HG03064 (cell line): ENCODE data around the gene KCP.

ENCODE experiments used
- ATAC-seq: cut with Tn5 transposase; IDR thresholded peaks from one replicate; pipeline ENCODE4 v1.9.1; 2021; ENCODE audit warnings: low read depth; ENCODE audit not compliant: unreplicated experiment

The KCP gene

DNA sequence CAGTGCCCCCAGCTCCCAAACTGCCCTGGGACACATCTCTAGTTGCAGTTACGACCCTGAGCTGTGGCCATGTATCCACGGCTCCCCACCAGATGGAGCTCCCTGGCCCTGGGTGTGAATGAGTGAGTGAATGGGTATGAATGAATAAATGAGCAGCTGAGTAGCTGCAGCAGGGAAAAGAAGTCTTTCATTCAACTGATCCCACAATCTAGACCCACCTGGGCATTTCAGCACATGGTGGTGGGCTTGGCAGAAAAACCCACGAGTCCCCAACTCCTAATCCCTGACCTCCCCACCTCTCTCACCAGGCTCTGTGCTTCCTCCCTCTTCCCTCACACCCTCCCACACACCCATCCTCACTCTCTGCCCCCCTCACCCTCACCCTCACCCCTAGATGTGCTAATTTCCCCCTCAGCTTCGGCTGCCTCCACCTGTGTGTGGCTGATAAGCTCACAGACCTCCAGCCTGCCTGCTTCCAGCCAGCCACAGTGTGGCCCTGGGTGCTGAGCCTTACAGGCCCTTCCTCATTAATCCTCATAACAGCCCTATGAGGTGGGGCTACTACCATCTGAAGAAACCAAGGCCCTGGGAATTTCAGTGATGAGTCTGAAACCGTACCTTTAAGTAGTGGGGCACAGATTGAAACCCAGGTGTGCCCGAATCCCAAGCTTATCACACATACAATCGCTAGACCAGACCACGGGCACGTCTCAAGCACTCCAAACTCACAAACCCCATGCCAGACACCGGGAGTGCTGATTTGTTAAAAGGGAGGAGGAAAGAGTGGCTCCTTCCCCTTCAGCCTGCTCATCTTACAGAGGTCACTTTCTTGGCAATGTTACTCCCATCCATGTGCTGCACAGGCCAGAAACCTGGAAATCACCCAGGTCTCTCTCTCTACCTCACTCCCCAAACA, 50.1 kb downstream of the KCP start:
- ATAC-seq = no peak

DNA sequence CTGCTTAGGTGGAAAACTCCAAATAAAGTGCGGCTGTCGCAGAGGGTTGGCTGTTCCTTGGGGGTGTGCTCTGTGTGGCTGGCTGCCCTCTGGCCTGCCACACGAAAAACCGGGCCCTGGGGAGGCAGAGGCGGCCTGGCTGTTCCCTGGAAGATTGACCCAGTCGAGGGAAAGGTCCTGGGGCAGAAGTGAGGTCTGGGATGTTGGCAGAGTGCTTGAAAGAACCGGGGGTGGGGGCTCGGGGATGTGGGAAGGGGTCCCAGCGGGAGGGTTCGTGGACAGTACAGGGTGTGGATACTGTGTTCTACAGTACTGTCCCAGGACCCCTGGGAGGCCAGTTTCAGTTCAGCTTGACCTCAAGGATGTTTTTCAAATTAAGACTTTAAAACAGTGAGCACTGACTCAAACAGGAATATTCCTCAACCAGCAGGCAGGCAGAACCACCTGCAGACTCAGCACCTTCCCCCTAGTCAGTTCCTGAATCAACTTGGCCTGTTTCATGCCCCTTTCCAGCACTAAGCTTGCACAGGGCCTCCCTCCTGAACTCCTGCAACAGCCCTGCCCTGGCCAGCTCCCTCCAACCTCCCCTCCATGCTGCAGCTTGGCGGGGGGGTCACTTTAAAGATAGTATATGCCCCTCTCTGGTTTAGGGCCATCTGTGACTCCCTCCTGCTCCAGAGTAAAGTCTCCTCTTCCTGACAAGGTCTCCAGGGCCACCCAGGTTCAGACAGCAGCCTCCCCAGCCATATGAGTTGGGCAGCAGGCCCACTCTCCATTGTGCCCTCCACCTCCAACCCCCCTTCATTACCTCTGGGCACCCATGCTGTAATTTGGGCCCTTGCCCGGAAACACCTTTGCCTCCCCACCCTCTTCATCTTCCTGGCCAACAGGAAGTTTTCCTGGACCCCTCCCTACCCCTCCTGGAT, 51.0 kb downstream of the KCP start:
- no peak for ATAC-seq

DNA sequence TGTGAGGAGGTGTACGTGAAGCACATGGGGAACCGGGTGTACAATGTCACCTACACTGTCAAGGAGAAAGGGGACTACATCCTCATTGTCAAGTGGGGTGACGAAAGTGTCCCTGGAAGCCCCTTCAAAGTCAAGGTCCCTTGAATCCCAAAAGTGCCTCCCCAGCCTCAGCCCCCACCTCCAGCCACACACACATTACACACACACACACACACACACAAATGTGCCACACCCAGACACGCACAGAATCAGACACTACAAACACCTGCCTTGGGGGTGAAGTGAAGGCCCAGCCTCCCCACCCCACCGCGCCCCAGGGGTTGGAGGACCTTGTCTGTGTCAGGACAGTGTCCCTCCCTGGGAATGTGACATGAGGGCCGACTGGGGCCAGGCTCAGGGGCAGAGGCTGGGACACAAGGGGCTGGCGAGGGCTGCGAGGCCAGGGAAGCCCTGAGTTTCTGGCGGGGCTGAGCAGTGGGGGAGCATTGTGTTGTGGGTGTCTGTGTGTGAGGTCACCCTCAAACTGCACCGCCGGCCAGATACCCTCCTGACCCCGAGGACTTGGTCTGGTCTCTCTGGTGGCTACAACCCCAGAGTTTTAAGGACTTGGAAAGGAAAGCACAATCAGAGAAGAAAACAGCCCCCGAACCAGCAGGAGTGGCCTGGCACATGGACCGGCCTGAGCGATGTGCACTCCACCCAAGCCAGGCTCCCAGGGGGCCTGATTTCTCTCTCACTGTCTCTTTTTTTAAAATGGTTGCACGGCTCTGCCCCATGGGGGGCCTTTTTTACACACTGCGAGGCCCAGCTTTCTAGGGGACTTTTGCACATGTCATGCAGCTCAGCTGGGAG, 51.9 kb downstream of the KCP start:
- no peak for ATAC-seq

DNA sequence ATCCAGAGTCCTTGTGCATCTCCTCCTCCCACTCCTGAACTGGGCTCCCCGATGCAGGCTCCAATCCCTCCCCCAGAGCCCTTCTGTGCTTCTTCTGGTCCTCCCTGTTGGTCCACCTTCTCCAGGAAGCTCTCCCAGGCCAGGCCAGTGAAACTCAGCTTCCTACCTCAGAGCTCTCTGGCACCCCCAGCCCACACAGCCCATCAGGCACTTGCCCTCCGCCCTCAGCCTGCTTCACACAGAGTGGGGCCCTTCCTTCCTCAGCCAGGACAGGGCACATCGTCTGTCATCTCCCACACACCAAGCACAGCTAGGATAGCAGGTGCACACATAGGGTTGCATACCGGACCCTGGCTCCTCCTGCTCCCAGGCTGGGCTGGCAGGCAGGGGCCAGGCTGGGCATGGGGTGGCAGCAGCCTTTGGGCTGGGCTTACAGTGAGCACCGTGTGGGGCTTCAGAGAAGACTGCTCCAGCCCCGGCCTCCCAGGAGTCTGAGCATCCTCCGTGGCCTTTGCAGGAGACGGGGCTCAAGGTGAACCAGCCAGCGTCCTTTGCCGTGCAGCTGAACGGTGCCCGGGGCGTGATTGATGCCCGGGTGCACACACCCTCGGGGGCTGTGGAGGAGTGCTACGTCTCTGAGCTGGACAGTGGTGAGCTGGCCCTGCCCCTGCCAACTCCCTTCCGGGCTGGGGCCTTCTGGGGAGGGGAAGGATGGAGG, 54.3 kb downstream of the KCP start:
- ATAC-seq = no peak

DNA sequence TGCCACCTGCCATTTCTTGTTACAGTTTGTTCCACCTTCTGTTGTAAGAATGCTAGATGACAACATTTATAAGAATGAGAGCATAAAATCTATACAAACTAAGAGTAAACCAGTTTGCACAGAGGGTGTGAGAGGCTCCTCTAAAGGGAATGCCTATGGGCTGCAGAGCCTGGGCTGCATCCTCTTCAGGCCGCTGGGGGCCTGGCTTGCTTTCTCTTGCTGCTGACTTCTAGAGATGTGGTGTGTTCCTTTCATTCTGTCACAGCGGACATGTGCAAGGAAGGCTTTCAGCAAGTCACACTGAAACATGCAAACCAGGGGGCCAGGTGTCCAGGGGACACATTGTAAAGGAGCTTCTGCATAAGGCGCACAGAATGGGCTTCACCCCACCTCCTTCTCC, 55.0 kb downstream of the KCP start:
- no peak for ATAC-seq

DNA sequence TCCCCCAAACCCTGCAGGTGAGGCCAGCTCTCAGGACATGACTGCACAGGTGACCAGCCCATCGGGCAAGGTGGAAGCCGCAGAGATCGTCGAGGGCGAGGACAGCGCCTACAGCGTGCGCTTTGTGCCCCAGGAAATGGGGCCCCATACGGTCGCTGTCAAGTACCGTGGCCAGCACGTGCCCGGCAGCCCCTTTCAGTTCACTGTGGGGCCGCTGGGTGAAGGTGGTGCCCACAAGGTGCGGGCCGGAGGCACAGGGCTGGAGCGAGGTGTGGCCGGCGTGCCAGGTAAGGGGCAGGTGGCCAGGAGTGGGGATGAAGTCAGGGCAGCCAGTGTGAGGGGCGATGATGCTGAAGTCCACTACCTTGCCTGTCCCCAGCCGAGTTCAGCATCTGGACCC, 56.1 kb downstream of the KCP start:
- no peak for ATAC-seq

DNA sequence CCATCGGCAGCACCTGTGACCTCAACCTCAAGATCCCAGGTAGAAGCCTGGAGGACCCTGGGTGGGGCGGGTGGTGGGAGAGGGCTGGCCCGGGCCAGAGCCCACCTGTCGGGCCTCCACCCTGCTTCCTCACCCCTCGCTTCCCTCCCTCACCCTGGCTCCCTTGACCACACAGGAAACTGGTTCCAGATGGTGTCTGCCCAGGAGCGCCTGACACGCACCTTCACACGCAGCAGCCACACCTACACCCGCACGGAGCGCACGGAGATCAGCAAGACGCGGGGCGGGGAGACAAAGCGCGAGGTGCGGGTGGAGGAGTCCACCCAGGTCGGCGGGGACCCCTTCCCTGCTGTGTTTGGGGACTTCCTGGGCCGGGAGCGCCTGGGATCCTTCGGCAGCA, 56.7 kb downstream of the KCP start:
- no peak for ATAC-seq

DNA sequence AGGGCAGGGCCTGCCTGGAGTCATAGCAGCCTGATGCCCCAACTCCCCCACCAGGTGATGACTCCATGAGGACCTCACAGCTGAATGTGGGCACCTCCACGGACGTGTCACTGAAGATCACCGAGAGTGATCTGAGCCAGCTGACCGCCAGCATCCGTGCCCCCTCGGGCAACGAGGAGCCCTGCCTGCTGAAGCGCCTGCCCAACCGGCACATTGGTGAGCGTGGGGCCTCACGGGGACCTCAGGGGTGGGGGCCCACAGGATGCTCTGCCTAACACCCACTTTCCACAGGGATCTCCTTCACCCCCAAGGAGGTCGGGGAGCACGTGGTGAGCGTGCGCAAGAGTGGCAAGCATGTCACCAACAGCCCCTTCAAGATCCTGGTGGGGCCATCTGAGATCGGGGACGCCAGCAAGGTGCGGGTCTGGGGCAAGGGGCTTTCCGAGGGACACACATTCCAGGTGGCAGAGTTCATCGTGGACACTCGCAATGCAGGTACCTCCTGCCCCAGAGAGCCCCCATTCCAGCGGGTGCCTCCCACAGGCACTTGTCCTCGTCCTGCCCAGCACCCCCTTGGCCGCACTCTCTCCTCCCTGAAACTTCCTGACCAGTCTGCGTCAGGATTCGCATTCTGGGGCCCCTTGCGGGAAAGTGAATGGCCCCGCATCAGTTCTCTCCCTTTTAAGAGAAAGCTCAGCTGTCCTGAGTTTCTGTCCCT, 57.8 kb downstream of the KCP start:
- ATAC-seq = no peak

DNA sequence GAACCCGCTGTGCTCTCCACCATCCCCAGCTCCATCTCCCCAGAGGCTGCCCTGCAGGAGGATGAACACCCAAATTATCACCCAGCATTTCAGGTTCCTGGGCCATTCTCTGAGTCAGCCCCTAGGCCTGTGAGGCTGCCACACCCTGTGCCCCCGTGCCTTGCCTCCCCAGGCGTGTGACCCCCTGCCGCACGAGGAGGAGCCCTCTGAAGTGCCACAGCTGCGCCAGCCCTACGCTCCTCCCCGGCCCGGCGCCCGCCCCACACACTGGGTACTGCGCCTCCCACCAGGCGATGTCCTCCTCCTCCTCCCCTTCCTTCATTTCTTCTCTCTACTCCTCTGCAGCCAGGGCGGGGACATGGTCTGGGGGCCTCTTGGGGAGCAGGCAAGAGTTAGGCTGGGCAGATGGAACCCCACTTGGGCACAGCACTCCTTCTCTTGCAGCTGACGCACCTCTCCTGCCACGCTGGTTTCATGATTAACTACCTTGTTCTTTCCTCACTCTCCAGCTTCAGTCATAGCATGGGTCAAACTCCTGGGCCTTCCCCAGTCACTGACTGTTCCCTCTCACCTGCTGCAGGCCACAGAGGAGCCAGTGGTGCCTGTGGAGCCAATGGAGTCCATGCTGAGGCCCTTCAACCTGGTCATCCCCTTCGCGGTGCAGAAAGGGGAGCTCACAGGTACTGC, 60.6 kb downstream of the KCP start:
- ATAC-seq = no peak

DNA sequence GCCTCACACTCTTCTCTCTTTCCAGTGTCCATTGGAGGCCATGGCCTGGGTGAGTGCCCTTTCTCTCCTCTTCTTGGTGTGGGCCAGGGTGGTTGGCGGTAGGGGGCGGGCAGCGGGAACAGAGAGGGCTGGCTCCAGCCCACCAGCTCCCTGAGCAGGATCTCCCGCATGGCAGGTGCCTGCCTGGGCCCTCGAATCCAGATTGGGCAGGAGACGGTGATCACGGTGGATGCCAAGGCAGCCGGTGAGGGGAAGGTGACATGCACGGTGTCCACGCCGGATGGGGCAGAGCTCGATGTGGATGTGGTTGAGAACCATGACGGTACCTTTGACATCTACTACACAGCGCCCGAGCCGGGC, 61.4 kb downstream of the KCP start:
- ATAC-seq = no peak

DNA sequence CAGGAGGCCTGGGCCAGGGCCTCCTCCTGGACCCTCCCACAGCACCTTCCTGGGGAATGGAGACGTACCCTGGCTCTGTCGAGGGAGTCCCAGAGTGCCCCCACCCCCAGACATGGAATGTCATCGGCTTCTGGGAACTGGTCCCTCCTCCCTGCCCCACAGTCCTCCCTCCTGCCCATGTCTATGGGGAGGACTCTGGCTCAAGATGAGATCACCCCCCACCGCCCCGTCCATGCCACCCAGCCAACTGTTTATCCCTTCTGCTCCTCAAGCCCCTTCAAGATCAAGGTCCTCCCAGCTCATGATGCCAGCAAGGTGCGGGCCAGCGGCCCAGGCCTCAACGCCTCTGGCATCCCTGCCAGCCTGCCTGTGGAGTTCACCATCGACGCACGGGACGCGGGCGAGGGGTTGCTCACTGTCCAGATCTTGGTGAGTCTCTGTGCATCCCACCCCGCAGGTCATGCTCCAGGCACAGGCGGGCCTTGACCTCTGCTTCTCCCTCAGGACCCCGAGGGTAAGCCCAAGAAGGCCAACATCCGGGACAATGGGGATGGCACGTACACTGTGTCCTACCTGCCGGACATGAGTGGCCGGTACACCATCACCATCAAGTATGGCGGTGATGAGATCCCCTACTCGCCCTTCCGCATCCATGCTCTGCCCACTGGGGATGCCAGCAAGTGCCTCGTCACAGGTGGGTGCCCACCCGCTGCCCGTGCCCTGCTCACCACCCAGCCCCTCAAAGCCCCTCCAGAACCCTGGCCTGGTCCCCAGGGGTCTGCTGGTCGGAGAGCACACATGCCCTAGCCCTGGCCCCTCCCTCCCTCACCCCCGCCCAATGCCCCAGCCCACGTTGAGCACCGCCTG, 62.0 kb downstream of the KCP start:
- no peak for ATAC-seq

DNA sequence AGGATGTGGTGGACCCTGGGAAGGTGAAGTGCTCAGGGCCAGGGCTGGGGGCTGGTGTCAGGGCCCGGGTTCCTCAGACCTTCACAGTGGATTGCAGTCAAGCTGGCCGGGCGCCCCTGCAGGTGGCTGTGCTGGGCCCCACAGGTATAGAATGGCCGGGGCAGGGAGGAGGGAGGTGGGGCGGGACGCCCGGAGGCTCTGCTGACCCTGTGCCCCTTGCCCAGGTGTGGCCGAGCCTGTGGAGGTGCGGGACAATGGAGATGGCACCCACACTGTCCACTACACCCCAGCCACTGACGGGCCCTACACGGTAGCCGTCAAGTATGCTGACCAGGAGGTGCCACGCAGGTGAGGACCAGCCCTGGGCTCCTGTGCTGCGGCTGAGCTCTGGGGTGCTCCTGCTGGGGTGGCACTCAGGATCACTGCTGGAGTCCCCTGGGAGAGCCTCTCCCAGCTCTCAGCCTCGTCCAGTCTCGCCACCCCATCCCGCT, 62.7 kb downstream of the KCP start:
- no peak for ATAC-seq

DNA sequence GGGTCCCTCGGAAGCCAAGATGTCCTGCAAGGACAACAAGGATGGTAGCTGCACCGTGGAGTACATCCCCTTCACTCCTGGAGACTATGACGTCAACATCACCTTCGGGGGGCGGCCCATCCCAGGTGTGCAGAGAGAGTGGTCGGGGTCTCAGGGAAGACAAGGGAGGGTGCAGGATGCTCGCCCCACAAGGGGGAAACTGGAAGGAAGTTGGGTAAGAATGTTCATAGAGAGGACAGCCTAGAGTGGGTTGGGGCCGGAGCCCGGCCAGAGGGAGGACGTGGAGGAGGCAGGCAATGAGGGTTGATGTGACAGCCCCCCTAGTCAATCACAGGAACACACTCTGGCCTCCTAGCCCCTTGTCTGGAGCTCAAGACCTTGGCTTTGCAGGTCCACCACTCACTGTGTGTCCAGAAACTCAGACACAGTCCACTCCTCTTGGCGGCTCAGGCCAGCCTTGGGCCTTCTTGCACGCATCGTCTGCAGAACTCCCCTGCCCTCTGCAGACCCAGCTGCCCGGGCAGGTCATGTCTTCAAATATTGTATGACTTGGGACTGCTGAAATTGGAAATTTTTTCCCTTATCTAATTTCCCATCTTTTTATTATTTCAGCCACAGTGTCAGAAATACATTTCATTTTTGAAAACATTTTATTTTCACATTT, 63.6 kb downstream of the KCP start:
- no peak for ATAC-seq

DNA sequence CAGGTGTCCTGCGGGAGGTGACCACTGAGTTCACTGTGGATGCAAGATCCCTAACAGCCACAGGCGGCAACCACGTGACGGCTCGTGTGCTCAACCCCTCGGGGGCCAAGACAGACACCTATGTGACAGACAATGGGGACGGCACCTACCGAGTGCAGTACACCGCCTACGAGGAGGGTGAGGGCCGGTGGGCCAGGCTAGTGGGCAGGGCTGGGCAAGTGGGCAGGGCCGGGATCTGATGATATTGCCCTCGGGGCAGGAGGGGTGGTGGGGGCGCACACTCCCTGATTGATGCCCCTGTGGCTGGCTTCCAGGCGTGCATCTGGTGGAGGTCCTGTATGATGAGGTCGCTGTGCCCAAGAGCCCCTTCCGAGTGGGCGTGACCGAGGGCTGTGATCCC, 64.5 kb downstream of the KCP start:
- ATAC-seq = no peak

DNA sequence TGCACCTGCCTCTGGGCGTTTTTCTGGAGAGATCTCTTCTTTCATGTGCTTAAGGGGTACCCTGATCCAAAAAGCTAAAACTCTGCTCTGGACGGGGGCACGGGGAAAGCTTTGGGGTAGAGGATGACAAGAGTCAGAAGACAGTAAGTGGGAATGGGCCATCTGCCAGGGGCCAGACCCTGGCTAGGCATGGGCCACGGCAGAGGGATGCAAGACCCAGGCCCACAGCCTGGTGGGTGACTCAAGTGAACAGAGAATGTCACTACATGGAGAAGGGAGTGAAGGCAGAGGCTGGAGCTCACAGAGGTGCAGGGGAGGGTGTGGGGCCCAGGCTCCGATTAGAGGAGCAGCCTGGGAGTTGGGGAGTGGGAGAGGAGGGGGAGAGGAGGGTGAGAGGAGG, 65.0 kb downstream of the KCP start:
- no peak for ATAC-seq

DNA sequence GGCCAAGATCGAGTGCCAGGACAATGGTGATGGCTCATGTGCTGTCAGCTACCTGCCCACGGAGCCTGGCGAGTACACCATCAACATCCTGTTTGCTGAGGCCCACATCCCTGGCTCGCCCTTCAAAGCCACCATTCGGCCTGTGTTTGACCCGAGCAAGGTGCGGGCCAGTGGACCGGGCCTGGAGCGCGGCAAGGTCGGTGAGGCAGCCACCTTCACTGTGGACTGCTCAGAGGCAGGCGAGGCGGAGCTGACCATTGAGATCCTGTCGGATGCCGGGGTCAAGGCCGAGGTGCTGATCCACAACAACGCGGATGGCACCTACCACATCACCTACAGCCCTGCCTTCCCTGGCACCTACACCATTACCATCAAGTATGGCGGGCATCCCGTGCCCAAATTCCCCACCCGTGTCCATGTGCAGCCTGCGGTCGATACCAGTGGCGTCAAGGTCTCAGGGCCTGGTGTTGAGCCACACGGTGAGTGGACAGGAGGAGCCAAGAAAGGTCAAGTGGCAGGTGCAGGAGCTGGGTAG, 65.7 kb downstream of the KCP start:
- ATAC-seq = no peak
